GM18873 (cell line): ENCODE data around the gene AGAP1.
"Not testable (repeated sequence)": the region's sequence is repeated elsewhere in the genome, so short reads cannot be mapped to it uniquely, and the experiment has no call there.

ENCODE experiments used
- ATAC-seq: cut with Tn5 transposase; IDR thresholded peaks from one replicate; pipeline ENCODE4 v1.9.1; 2021; ENCODE audit warnings: mild to moderate bottlenecking, moderate library complexity, moderate number of reproducible peaks; ENCODE audit not compliant: unreplicated experiment, low FRiP score

Gene AGAP1

GRCh38 chr2:236057375-236057774, 563.5 kb downstream of the AGAP1 start:
- ATAC-seq, result no peak

GRCh38 chr2:236061497-236061896, 567.7 kb downstream of the AGAP1 start:
- no peak for ATAC-seq

GRCh38 chr2:236061899-236062298, 568.1 kb downstream of the AGAP1 start:
- ATAC-seq, result no peak

GRCh38 chr2:236062806-236063205, 569.0 kb downstream of the AGAP1 start:
- not testable (repeated sequence) for ATAC-seq

GRCh38 chr2:236063994-236064393, 570.2 kb downstream of the AGAP1 start:
- no peak for ATAC-seq

GRCh38 chr2:236065314-236066160, 571.7 kb downstream of the AGAP1 start:
- ATAC-seq, result no peak

GRCh38 chr2:236070236-236070635, 576.4 kb downstream of the AGAP1 start:
- no peak for ATAC-seq

GRCh38 chr2:236073246-236073645, 579.4 kb downstream of the AGAP1 start:
- ATAC-seq, result no peak

GRCh38 chr2:236073867-236074655, 580.2 kb downstream of the AGAP1 start:
- no peak for ATAC-seq

- ATAC-seq, result no peak
Measured at GRCh38 chr2:236075802-236076201, 582.0 kb downstream of the AGAP1 start.

- ATAC-seq, result no peak
Measured at GRCh38 chr2:236078297-236079255, 584.7 kb downstream of the AGAP1 start.

- ATAC-seq, result no peak
Measured at GRCh38 chr2:236080412-236080811, 586.6 kb downstream of the AGAP1 start.

- no peak for ATAC-seq
Measured at GRCh38 chr2:236081171-236081570, 587.3 kb downstream of the AGAP1 start.

- ATAC-seq, result no peak
Measured at GRCh38 chr2:236082061-236082460, 588.2 kb downstream of the AGAP1 start.

- ATAC-seq, result no peak
Measured at GRCh38 chr2:236083934-236084333, 590.1 kb downstream of the AGAP1 start.

GRCh38 chr2:236085211-236085610, 591.4 kb downstream of the AGAP1 start:
- ATAC-seq, result no peak

GRCh38 chr2:236085647-236086046, 591.8 kb downstream of the AGAP1 start:
- no peak for ATAC-seq

GRCh38 chr2:236086403-236086970, 592.6 kb downstream of the AGAP1 start:
- no peak for ATAC-seq

- no peak for ATAC-seq
Measured at GRCh38 chr2:236086971-236087465, 593.2 kb downstream of the AGAP1 start.
